Measurements from ENCODE around the gene CFI.

The CFI gene

GRCh38 chr4:109847896-109848442 lies 46.2 kb upstream of the CFI start, which contains the start of gene LRIT3:
Gene LRIT3 (plus strand): TSS chr4:109848107. CDS start chr4:109848202, 95 bp downstream.
- TF ChIP-seq EZH2phosphoT487 (conservative IDR thresholded peaks at IDR 0.05; ENCODE audit: low read length) = no peak
- TF ChIP-seq, protein P1, sequence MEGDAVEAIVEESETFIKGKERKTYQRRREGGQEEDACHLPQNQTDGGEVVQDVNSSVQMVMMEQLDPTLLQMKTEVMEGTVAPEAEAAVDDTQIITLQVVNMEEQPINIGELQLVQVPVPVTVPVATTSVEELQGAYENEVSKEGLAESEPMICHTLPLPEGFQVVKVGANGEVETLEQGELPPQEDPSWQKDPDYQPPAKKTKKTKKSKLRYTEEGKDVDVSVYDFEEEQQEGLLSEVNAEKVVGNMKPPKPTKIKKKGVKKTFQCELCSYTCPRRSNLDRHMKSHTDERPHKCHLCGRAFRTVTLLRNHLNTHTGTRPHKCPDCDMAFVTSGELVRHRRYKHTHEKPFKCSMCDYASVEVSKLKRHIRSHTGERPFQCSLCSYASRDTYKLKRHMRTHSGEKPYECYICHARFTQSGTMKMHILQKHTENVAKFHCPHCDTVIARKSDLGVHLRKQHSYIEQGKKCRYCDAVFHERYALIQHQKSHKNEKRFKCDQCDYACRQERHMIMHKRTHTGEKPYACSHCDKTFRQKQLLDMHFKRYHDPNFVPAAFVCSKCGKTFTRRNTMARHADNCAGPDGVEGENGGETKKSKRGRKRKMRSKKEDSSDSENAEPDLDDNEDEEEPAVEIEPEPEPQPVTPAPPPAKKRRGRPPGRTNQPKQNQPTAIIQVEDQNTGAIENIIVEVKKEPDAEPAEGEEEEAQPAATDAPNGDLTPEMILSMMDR (IDR thresholded peaks at IDR 0.05; ENCODE audit: insufficient read depth, low read length, poor library complexity, severe bottlenecking) = no peak

GRCh38 chr4:109846395-109847098 lies 44.7 kb upstream of the CFI start:
- Histone ChIP-seq H3K27me3 (ENCODE audit: low read length) (no peaks in the 10 kb centered on the region), H2AFZ (ENCODE audit: low read depth, low read length, severe bottlenecking) (no peak overlapping the region), H3K9ac (ENCODE audit: low read length) (no peak overlapping the region), H4K20me1 (ENCODE audit: low read depth, low read length) (no peaks in the 10 kb centered on the region), H3K9me2 (replicated peaks; ENCODE audit: insufficient read depth, low read length) (no peaks in the 10 kb centered on the region), H3K4me3 (ENCODE audit: insufficient read depth, low read length, poor library complexity, severe bottlenecking) (no peak overlapping the region), H3K4me2 (ENCODE audit: low read depth, low read length, poor library complexity, severe bottlenecking) (no peak overlapping the region), H3K27ac (ENCODE audit: low read depth, low read length) (no peak overlapping the region), H3K79me2 (ENCODE audit: insufficient read depth, low read length) (no peaks in the 10 kb centered on the region), H3K9me3 (ENCODE audit: insufficient read depth, low read length) (no peaks in the 10 kb centered on the region), H3K36me3 (ENCODE audit: low read length) (no peaks in the 10 kb centered on the region), H3F3A (ENCODE audit: insufficient read depth) (no peaks in the 10 kb centered on the region)
- TF ChIP-seq EZH2phosphoT487 (conservative IDR thresholded peaks at IDR 0.05; ENCODE audit: low read length) = no peak
- TF ChIP-seq, protein P1 (IDR thresholded peaks at IDR 0.05; ENCODE audit: insufficient read depth, low read length, poor library complexity, severe bottlenecking) = no peak

More at GRCh38 chr4:109847896-109848442, 46.2 kb upstream of the CFI start, which contains the start of gene LRIT3:
- H3K4me3 ChIP-seq (ENCODE audit: insufficient read depth, low read length, poor library complexity, severe bottlenecking) = no peak within 1 kb of the TSS
- H3K9ac ChIP-seq (ENCODE audit: low read length) = no peak within 1 kb of the TSS
- no peak within 1 kb of the TSS for H3K4me2 ChIP-seq (ENCODE audit: low read depth, low read length, poor library complexity, severe bottlenecking)
- no peaks in the 10 kb centered on the region for H4K20me1 ChIP-seq (ENCODE audit: low read depth, low read length)
- no peaks in the 10 kb centered on the region for H3K36me3 ChIP-seq (ENCODE audit: low read length)
- no peaks in the 10 kb centered on the region for H3K79me2 ChIP-seq (ENCODE audit: insufficient read depth, low read length)
- H3K9me2 ChIP-seq (replicated peaks; ENCODE audit: insufficient read depth, low read length) = no peaks in the 10 kb centered on the region
- H2AFZ ChIP-seq (ENCODE audit: low read depth, low read length, severe bottlenecking) = no peak within 1 kb of the TSS
- H3F3A ChIP-seq (ENCODE audit: insufficient read depth) = no peaks in the 10 kb centered on the region
- H3K27ac ChIP-seq (ENCODE audit: low read depth, low read length) = no peak within 1 kb of the TSS
- no peaks in the 10 kb centered on the region for H3K27me3 ChIP-seq (ENCODE audit: low read length)
- H3K9me3 ChIP-seq (ENCODE audit: insufficient read depth, low read length) = no peaks in the 10 kb centered on the region

- Histone ChIP-seq H3K4me2 (ENCODE audit: low read depth, low read length, poor library complexity, severe bottlenecking) (no peak overlapping the region), H3F3A (ENCODE audit: insufficient read depth) (no peaks in the 10 kb centered on the region), H3K27ac (ENCODE audit: low read depth, low read length) (no peak overlapping the region), H3K36me3 (ENCODE audit: low read length) (no peaks in the 10 kb centered on the region), H3K9me2 (replicated peaks; ENCODE audit: insufficient read depth, low read length) (no peaks in the 10 kb centered on the region), H3K27me3 (ENCODE audit: low read length) (no peaks in the 10 kb centered on the region), H2AFZ (ENCODE audit: low read depth, low read length, severe bottlenecking) (no peak overlapping the region), H3K79me2 (ENCODE audit: insufficient read depth, low read length) (no peaks in the 10 kb centered on the region), H4K20me1 (ENCODE audit: low read depth, low read length) (no peaks in the 10 kb centered on the region), H3K4me3 (ENCODE audit: insufficient read depth, low read length, poor library complexity, severe bottlenecking) (no peak overlapping the region), H3K9me3 (ENCODE audit: insufficient read depth, low read length) (no peaks in the 10 kb centered on the region), H3K9ac (ENCODE audit: low read length) (no peak overlapping the region)
- TF ChIP-seq, protein P1 (IDR thresholded peaks at IDR 0.05; ENCODE audit: insufficient read depth, low read length, poor library complexity, severe bottlenecking) = no peak
- no peak for TF ChIP-seq EZH2phosphoT487 (conservative IDR thresholded peaks at IDR 0.05; ENCODE audit: low read length)
Observed at GRCh38 chr4:109836985-109837384, 35.2 kb upstream of the CFI start.
